ENCODE results near the gene ADRM1. TPM values are rescaled to one million over a fixed set of nuclear protein-coding genes. Genes with fewer than 3 reads are reported as not detected.

Gene ADRM1
- total RNA-seq, 1 donor from 2014 or later: 63.9 TPM

DNA sequence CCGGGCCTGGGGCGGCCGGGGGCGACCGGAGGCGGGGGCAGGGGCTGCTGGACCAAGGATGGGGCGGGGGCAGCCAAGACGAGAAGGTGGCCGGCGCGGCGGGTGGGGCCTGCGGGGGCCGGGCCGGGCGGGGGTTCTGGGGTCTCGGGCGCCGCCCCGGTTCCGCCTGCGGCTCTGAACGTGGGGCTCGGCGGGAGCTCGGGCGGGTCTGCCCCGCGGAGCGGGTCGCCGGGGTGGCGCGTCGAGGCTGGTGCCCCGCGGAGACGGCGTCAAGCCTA, 204 bp downstream of the ADRM1 start:
- Histone ChIP-seq H3K4me3 (peak overlapping the region; percentile 77), H3K9me3 (no peaks in the 10 kb centered on the region), H3K27me3 (ENCODE audit: low read depth) (no peaks in the 10 kb centered on the region), H3K27ac (peak overlapping the region; percentile 97), H3K36me3 (peaks cover 45% of the 10 kb centered on the region), H3K4me1 (peaks cover 23% of the 10 kb centered on the region)
- TF ChIP-seq, protein P1, sequence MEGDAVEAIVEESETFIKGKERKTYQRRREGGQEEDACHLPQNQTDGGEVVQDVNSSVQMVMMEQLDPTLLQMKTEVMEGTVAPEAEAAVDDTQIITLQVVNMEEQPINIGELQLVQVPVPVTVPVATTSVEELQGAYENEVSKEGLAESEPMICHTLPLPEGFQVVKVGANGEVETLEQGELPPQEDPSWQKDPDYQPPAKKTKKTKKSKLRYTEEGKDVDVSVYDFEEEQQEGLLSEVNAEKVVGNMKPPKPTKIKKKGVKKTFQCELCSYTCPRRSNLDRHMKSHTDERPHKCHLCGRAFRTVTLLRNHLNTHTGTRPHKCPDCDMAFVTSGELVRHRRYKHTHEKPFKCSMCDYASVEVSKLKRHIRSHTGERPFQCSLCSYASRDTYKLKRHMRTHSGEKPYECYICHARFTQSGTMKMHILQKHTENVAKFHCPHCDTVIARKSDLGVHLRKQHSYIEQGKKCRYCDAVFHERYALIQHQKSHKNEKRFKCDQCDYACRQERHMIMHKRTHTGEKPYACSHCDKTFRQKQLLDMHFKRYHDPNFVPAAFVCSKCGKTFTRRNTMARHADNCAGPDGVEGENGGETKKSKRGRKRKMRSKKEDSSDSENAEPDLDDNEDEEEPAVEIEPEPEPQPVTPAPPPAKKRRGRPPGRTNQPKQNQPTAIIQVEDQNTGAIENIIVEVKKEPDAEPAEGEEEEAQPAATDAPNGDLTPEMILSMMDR (IDR thresholded peaks at IDR 0.05): no peak
- DNase-seq (no peak), ATAC-seq (no peak)
- intact Hi-C loops (cut with DNase I): loop anchor here (10.0 kb wide), 1 partner anchor 82 kb away; the partner anchor contains the start of gene RPS21

DNA sequence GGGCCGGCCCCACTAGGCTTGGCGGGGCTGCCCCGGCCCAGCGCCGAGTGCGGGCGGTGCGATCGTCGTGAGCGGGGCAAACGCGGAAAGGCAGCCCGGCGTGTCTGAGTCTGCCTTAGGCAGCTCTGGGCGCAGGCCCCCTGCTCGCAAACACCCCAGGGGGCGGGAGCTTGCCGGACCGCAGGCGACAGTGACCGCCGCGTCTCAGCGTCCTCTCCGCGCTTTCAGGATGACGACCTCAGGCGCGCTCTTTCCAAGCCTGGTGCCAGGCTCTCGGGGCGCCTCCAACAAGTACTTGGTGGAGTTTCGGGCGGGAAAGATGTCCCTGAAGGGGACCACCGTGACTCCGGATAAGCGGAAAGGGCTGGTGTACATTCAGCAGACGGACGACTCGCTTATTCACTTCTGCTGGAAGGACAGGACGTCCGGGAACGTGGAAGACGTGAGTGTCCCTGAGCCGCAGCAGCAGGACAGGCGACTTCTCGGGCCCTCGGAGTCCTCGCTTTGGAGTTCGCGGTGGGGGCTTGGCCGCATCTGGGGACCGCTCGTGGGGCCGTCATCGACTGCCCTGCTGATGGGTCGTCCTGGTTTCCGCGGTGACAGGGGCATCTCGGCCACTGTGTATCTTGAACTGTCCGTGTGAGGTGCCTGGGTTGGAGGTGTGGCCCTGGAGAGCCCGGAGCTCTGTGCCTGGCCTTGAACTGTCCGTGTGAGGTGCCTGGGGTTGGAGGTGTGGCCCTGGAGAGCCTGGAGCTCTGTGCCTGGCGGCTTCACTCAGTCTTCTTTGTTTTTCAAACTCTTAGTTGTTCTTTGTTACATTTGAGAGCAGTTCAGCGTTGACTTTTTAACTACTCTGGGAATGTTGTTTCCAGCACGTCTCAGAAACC, 786 bp downstream of the ADRM1 start:
- intact Hi-C loops (cut with DNase I): loop anchor here (10.0 kb wide), 1 partner anchor 81 kb away; the partner anchor contains the start of gene RPS21
- H3K36me3 ChIP-seq: peaks cover 49% of the 10 kb centered on the region
- ATAC-seq (peak; percentile 1 to 3), DNase-seq (no peak)
- peak overlapping the region; percentile 97 for H3K27ac ChIP-seq
- H3K4me1 ChIP-seq: peaks cover 23% of the 10 kb centered on the region
- H3K27me3 ChIP-seq (ENCODE audit: low read depth): no peaks in the 10 kb centered on the region
- TF ChIP-seq, protein P1 (IDR thresholded peaks at IDR 0.05): no peak
- peak overlapping the region; percentile 77 for H3K4me3 ChIP-seq
- no peaks in the 10 kb centered on the region for H3K9me3 ChIP-seq

DNA sequence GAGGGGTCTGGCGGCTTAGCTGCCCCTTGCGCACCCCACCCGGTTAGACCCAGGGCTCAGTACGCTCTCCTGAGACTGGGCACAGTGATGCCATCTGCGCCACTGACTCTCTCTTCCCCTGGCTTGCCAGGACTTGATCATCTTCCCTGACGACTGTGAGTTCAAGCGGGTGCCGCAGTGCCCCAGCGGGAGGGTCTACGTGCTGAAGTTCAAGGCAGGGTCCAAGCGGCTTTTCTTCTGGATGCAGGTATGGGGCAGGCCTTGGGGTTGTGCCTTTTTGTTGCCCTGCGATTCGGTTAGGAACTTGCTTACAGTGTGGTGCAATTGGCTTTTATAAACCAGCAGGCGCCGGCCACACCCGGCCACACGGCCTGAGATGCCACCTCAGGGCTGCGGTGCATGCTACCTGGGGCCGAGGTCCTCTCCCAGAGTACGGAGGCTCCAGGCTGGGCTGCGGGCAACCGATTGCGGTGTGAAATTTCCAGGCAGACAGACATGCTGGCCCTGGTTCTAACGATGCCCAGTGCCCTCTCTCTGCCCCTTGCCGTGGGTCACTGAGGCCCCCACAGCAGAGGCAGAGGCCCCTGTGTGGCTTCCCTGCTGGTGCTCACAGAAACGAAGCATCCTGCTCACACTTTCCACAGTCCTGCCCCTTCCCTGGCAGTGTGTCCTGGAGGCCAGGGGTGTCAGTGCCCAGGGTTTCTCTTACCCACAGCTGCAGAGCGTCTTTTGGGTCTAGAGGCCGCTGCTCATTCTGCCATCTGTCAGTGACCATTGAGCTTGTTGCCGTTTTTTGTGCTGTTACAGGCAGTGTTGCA, 1.7 kb downstream of the ADRM1 start:
- peak overlapping the region; percentile 77 for H3K4me3 ChIP-seq

DNA sequence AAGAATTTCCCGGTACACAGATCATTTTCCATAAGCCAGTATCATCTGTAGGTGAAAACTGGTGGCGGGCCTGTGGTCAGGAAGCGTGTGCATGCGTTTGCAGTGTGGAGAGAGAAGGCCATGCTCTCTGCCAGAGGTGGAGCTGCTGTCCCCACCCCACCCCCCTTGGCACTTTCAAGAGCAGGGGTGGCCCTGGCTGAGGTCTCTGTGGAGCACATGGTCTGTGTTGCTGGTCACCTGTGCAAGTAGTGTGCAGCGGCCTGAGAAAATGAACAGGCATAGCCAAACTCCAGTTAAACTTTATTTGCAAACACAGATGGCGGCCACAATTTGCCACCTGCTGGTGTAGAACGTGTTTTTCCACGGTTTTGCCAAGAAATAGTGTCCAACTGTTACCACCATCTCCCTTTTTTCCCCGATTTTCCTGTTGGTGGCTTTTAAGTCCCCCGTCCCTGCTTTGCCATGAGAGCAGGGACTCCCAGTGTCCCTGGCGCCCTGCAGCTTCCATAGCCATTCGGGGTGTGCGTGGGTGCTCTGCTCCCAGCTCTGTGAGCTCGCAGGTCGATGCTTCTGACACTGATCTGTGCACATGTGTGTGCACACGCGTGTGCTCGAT, 2.5 kb downstream of the ADRM1 start:
- H3K9me3 ChIP-seq: no peaks in the 10 kb centered on the region
- H3K36me3 ChIP-seq: peaks cover 59% of the 10 kb centered on the region
- no peak for ATAC-seq

More for the DNA sequence above, 1.7 kb downstream of the ADRM1 start:
- no peaks in the 10 kb centered on the region for H3K9me3 ChIP-seq
- peaks cover 52% of the 10 kb centered on the region for H3K36me3 ChIP-seq
- peak overlapping the region; percentile 97 for H3K27ac ChIP-seq
- H3K4me1 ChIP-seq: peaks cover 23% of the 10 kb centered on the region
- DNase-seq (no peak), ATAC-seq (no peak)
- H3K27me3 ChIP-seq (ENCODE audit: low read depth): no peaks in the 10 kb centered on the region
- intact Hi-C loops (cut with DNase I): loop anchor here (10.0 kb wide), 1 partner anchor 80 kb away; the partner anchor contains the start of gene RPS21
- TF ChIP-seq, protein P1 (IDR thresholded peaks at IDR 0.05): no peak

More for the DNA sequence above, 2.5 kb downstream of the ADRM1 start:
- intact Hi-C loops (cut with DNase I): loop anchor here (10.0 kb wide), 1 partner anchor 80 kb away; the partner anchor contains the start of gene RPS21
- TF ChIP-seq, protein P1 (IDR thresholded peaks at IDR 0.05): no peak
- H3K27me3 ChIP-seq (ENCODE audit: low read depth): no peaks in the 10 kb centered on the region
- peaks cover 23% of the 10 kb centered on the region for H3K4me1 ChIP-seq
- H3K27ac ChIP-seq: peak overlapping the region; percentile 11
- DNase-seq: no peak
- peak overlapping the region; percentile 77 for H3K4me3 ChIP-seq
